ENCODE data around the gene CEBPG.

DNA sequence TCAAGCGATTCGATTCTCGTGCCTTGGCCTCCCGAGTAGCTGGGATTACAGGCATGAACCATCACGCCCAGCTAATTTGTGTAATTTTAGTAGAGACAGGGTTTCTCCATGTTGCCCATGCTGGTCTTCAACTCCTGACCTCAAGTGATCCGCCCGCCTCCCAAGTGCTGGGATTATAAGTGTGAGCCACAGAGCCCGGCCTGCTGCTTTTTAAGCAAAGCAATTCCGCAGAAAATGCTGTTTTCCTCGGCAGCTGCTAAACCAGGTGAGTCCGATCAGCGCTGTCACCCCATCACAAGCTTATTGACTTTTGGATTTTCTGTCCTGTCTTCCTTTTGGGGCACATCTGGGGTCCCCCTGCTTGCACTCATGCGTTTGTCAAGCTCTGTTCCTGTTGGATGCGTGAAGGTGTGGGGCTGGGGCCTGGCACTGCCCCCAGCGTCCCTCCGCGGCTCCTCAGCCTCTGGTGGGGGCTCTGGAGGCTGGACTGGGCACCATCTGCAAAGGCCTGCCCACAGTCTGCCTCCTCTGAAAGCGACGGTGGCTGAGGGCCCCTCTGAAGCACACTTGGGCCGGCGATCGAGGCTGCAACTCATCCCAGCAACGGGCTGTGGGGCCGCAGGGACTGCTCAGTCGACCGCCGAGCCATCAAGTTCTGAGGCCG, 25.7 kb downstream of the CEBPG start:
- TF ChIP-seq, protein P1, sequence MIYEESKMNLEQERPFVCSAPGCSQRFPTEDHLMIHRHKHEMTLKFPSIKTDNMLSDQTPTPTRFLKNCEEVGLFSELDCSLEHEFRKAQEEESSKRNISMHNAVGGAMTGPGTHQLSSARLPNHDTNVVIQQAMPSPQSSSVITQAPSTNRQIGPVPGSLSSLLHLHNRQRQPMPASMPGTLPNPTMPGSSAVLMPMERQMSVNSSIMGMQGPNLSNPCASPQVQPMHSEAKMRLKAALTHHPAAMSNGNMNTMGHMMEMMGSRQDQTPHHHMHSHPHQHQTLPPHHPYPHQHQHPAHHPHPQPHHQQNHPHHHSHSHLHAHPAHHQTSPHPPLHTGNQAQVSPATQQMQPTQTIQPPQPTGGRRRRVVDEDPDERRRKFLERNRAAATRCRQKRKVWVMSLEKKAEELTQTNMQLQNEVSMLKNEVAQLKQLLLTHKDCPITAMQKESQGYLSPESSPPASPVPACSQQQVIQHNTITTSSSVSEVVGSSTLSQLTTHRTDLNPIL (CRISPR knock-in tag; IDR thresholded peaks at IDR 0.05; ENCODE audit: low read depth): no peak
- TF ChIP-seq ZFP30 (CRISPR knock-in tag; IDR thresholded peaks at IDR 0.05) (no peak), BACH2 (CRISPR knock-in tag; IDR thresholded peaks at IDR 0.05; ENCODE audit: borderline replicate concordance) (no peak), ISL1 (CRISPR knock-in tag; IDR thresholded peaks at IDR 0.05) (no peak), ZNF565 (CRISPR knock-in tag; conservative IDR thresholded peaks at IDR 0.05; ENCODE audit: low read depth) (no peak), RARB (CRISPR knock-in tag; IDR thresholded peaks at IDR 0.05) (no peak)

All from SK-N-SH treated with all-trans-retinoic acid at 6 μM for 48 hours (cell line).